A549 (cell line): ENCODE measurements around the gene CYLD. TPM values are rescaled to one million over a fixed set of nuclear protein-coding genes. Genes with fewer than 3 reads are reported as not detected.

ENCODE experiments used
- ATAC-seq, 2 experiments: fragments of 200-7000 bp in 1 of 2; fragments of >200 bp in 1 of 2; cut with Nextera tagmentation in 1 of 2; cut with Tn5 transposase in 1 of 2; 3 replicates each; pipeline versions ENCODE4 v1.8.0 to v1.9.1; 2018 to 2020; ENCODE audit warnings: mild to moderate bottlenecking in 1 of 2, moderate library complexity in 1 of 2
- CTCF ChIA-PET: fragments of 300-600 bp; sonication (Branson Sonifier 250); formaldehyde crosslinking; extraction: SDS; loops from one replicate; lab custom pipeline; 2021; ENCODE audit warnings: antibody characterized with exemption, inconsistent platforms; lab: Yijun Ruan, JAX
- POLR2A ChIA-PET: fragments of 350-600 bp; formaldehyde crosslinking; extraction: SDS; loops from one replicate; lab custom pipeline; 2021; ENCODE audit warnings: antibody characterized with exemption, inconsistent platforms; lab: Yijun Ruan, JAX
- DNase-seq, 2 experiments: peaks; one replicate each; pipeline versions ENCODE4 v3.0.0 to v3.0.0-alpha.2; 2011 to 2016; ENCODE audit warnings: low read depth in 1 of 2, low spot score in 1 of 2
- FAIRE-seq: peaks from 2 replicates; lab custom pipeline; 2011; peaks lifted over from hg19 to GRCh38; lab: Jason Lieb, UNC
- H3K27ac ChIP-seq, 2 experiments: fragments of >200 bp; sonication (Bioruptor Twin); formaldehyde crosslinking; 3 replicates each; pipeline ENCODE4 v1.5.1; 2016 to 2017
- H3K4me1 ChIP-seq: fragments of >200 bp; sonication (Bioruptor Twin); formaldehyde crosslinking; 3 replicates; pipeline ENCODE4 v1.6.1; 2016
- H3K4me2 ChIP-seq: fragments of >200 bp; sonication (Bioruptor Twin); formaldehyde crosslinking; 3 replicates; pipeline ENCODE4 v1.6.1; 2016
- H3K4me3 ChIP-seq: fragments of >200 bp; sonication (Bioruptor Twin); formaldehyde crosslinking; 3 replicates; pipeline ENCODE4 v1.5.1; 2016
- H3K9me3 ChIP-seq: fragments of >200 bp; sonication (Bioruptor Twin); formaldehyde crosslinking; 3 replicates; pipeline ENCODE4 v1.6.1; 2016
- ATOH8 ChIP-seq: fragments of 250-450 bp; sonication (Bioruptor Pico); IDR thresholded peaks from 2 replicates; pipeline ENCODE4 v1.5.0; 2020; ENCODE audit warnings: low read depth, mild to moderate bottlenecking, moderate library complexity
- CEBPB ChIP-seq, 2 experiments: fragments of >200 bp in 1 of 2; sonication (Bioruptor Twin) in 1 of 2; formaldehyde crosslinking in 1 of 2; IDR thresholded peaks; 2 replicates each; pipeline ENCODE4 v1.6.1; 2012 to 2016
- GATA3 ChIP-seq: IDR thresholded peaks from 2 replicates; pipeline ENCODE4 v1.6.1; 2012; ENCODE audit warnings: borderline replicate concordance
- HDAC2 ChIP-seq: fragments of 200-600 bp; sonication (generic); IDR thresholded peaks from 2 replicates; pipeline ENCODE4 v1.6.1; 2016
- MAZ ChIP-seq: fragments of 150-350 bp; IDR thresholded peaks from 2 replicates; pipeline ENCODE4 v1.6.1; 2014; ENCODE audit warnings: antibody characterized with exemption, low read depth, low read length, borderline replicate concordance
- MYC ChIP-seq: IDR thresholded peaks from 2 replicates; pipeline ENCODE4 v1.6.1; 2012; ENCODE audit warnings: mild to moderate bottlenecking, inconsistent platforms, low read length, improper control_type of control experiment, borderline replicate concordance
- NPAS2 ChIP-seq: fragments of 250-450 bp; sonication (Bioruptor Pico); IDR thresholded peaks from 2 replicates; pipeline ENCODE4 v1.8.0; 2022; ENCODE audit warnings: mild to moderate bottlenecking, moderate library complexity, borderline replicate concordance
- PHF8 ChIP-seq: fragments of 200-600 bp; sonication (generic); IDR thresholded peaks from 2 replicates; pipeline ENCODE4 v1.6.1; 2016; ENCODE audit warnings: low read depth, mild to moderate bottlenecking, antibody characterized with exemption, moderate library complexity, borderline replicate concordance
- POLR2A ChIP-seq: IDR thresholded peaks from 2 replicates; pipeline ENCODE4 v1.6.1; 2012; ENCODE audit warnings: mild to moderate bottlenecking, low read length
- POLR2AphosphoS2 ChIP-seq: conservative IDR thresholded peaks from 2 replicates; pipeline ENCODE4 v1.6.1; 2012; ENCODE audit warnings: low read length, improper control_type of control experiment, inconsistent platforms
- RAD21 ChIP-seq, 2 experiments: fragments of >200 bp in 1 of 2; sonication (Bioruptor Twin) in 1 of 2; formaldehyde crosslinking in 1 of 2; IDR thresholded peaks in 1 of 2; conservative IDR thresholded peaks in 1 of 2; 2 replicates in 1 of 2; 3 replicates in 1 of 2; pipeline ENCODE4 v1.6.1; 2012 to 2018; ENCODE audit warnings: inconsistent platforms in 1 of 2
- RARB ChIP-seq: fragments of 250-450 bp; sonication (Bioruptor Pico); IDR thresholded peaks from 2 replicates; pipeline ENCODE4 v1.8.0; 2021; ENCODE audit warnings: mild to moderate bottlenecking, moderate library complexity
- RFX5 ChIP-seq: fragments of 450-650 bp; IDR thresholded peaks from 2 replicates; pipeline ENCODE4 v1.7.1; 2014; ENCODE audit warnings: antibody characterized with exemption, mild to moderate bottlenecking, moderate library complexity
- RNF2 ChIP-seq: fragments of 200-600 bp; sonication (generic); IDR thresholded peaks from 2 replicates; pipeline ENCODE4 v1.6.1; 2016; ENCODE audit warnings: low read depth, mild to moderate bottlenecking, antibody characterized with exemption, moderate library complexity, borderline replicate concordance
- TP53 ChIP-seq: fragments of 250-450 bp; sonication (Bioruptor Pico); IDR thresholded peaks from 2 replicates; pipeline ENCODE4 v1.5.0; 2021; ENCODE audit warnings: mild to moderate bottlenecking, moderate library complexity
- WGBS: methylation state at CpG from one replicate; pipeline ENCODE4 v1.1.6; 2017; ENCODE audit errors: missing lambda C conversion rate; 5-methylcytosine and 5-hydroxymethylcytosine counted together
- polyA plus RNA-seq, 4 experiments: library from polyadenylated mRNA; depleted of rRNA in 3 of 4; stranded (reverse); fragments of >200 nt; fragmentation: RNase III in 1 of 4; extraction: RNeasy Plus Mini Kit Qiagen cat#74134 plus additional on column Dnase treatment in 1 of 4; gene quantifications; 2 replicates in 3 of 4; 3 replicates in 1 of 4; pipeline ENCODE4 v1.2.3, GENCODE V29; 2011 to 2017
- TF ChIP-seq, protein P1 (sequence below): fragments of >200 bp; sonication (Bioruptor Twin); formaldehyde crosslinking; IDR thresholded peaks from 3 replicates; pipeline ENCODE4 v1.5.1; 2016
- TF ChIP-seq, protein P2 (sequence below): fragments of 250-450 bp; sonication (Bioruptor Pico); IDR thresholded peaks from 2 replicates; pipeline ENCODE4 v1.5.0; 2021; ENCODE audit warnings: mild to moderate bottlenecking, moderate library complexity, borderline replicate concordance

Gene CYLD
- polyA plus RNA-seq, 2 of the 4 experiments (the other 2 are of a cell fraction), result 6.5 to 12.7 TPM

DNA sequence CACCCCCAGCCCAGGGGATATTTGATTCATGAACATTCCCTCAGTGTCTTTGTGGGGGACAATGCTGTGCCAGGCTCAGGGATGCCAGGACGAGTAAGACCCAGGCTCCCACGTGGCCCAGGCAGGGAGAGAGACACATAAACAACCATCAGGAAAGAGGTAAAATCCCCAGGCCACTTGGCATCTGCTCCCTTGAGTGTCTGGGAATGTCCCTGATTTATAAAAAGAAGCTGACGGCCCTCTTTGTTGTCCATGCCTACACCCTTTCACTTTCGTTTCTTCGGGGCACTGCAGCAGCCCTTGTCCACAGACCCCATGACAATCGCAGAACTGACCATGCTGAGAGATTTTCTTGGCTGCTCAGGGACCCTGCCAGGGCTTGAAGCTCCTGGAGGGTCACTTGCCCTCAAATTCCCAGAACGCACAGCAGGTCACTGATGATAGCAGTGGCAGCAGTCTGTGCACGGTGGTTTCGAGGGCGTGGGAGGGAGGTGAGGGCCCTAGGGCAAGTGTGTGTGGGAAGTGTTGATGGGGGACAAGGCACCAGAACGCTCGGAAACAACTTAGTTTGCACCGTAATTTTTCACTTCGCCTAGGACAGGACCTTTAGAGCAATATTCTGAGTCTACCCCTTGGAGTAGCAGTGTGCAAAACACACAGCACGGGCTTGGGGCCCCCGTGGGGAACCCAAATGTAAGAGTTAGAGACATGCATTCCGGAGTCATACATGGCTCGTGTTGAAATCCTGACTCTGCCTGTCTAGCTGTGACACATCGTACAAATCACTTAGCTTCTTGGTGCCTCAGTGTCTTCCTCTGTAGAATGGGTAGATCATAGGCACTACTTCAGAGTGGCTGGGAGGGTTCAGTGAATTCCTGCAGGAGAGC is 43.8 kb upstream of the CYLD start:
- H3K27ac ChIP-seq, result peak overlapping the region in 1 of 2 experiments; percentile 26; a peak in 1 of 6 replicates
- ChIA-PET POLR2A (no interaction called here), CTCF (interaction anchor here (0.6 to 6.3 kb wide), 5 partner anchors 26 to 755 kb away, joined by 3 to 21 read pairs (median 3); no protein-coding TSS in a partner anchor)
- no peak for TF ChIP-seq NPAS2
- TF ChIP-seq PHF8, result no peak
- TF ChIP-seq HDAC2, result no peak
- TF ChIP-seq, protein P1, sequence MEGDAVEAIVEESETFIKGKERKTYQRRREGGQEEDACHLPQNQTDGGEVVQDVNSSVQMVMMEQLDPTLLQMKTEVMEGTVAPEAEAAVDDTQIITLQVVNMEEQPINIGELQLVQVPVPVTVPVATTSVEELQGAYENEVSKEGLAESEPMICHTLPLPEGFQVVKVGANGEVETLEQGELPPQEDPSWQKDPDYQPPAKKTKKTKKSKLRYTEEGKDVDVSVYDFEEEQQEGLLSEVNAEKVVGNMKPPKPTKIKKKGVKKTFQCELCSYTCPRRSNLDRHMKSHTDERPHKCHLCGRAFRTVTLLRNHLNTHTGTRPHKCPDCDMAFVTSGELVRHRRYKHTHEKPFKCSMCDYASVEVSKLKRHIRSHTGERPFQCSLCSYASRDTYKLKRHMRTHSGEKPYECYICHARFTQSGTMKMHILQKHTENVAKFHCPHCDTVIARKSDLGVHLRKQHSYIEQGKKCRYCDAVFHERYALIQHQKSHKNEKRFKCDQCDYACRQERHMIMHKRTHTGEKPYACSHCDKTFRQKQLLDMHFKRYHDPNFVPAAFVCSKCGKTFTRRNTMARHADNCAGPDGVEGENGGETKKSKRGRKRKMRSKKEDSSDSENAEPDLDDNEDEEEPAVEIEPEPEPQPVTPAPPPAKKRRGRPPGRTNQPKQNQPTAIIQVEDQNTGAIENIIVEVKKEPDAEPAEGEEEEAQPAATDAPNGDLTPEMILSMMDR, result no peak
- TF ChIP-seq MAZ, result no peak
- TF ChIP-seq CEBPB (IDR thresholded peaks at IDR 0.05), result no peak
- no peak for TF ChIP-seq ATOH8 (CRISPR knock-in tag)
- no peak for TF ChIP-seq MYC
- no peak for TF ChIP-seq POLR2AphosphoS2
- peak overlapping the region; percentile 46 for H3K4me2 ChIP-seq
- DNase-seq (no peak), FAIRE-seq (no peak), ATAC-seq (peak in 1 of 2 experiments; percentile 22; a peak in 2 of 6 replicates)
- 0 out of 3 replicates have a peak, but pooled peaks cover 5% of the 10 kb centered on the region for H3K4me1 ChIP-seq
- no peaks in the 10 kb centered on the region for H3K9me3 ChIP-seq
- 51% methylated on average over 19 of the region's 19 CpGs for WGBS
- H3K4me3 ChIP-seq, result no peak overlapping the region

GRCh38 chr16:50699326-50700159 is 42.3 kb upstream of the CYLD start:
- Histone ChIP-seq H3K9me3 (peaks cover 13% of the 10 kb centered on the region), H3K4me3 (no peak overlapping the region), H3K27ac (no peak overlapping the region), H3K4me2 (no peak overlapping the region), H3K4me1 (0 out of 3 replicates have a peak, but pooled peaks cover 5% of the 10 kb centered on the region)
- TF ChIP-seq TP53 (CRISPR knock-in tag), result no peak
- FAIRE-seq, result no peak
- ATAC-seq, result peak in 1 of 2 experiments; percentile 49; a peak in 4 of 6 replicates
- 75% methylated on average over 10 of the region's 19 CpGs for WGBS
- CTCF ChIA-PET, result interaction anchor here (0.9 to 6.3 kb wide), 2 partner anchors 8 to 34 kb away, joined by 4 to 21 read pairs; no protein-coding TSS in a partner anchor
- POLR2A ChIA-PET, result no interaction called here
- peak in 1 of 2 experiments; percentile 19 for DNase-seq

DNA sequence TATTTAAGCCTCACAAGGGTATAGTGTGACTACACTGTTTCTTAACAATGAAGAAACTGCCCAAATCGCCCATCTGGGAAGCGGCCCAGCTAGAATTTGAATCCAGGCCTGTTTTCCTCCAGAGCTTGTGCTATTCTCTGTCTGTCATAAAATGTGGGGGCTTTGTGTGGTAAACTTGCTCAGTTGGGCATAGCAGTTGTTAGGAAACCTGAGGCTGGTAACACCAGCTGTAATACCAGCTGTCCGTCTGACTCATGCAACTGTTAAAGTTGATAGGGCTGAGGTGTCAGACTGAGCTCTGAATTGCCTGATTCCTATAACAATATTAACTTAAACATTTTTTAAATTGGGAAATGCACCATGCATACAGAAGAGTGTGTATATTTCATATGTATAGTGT is 39.2 kb upstream of the CYLD start:
- DNase-seq (no peak), FAIRE-seq (no peak), ATAC-seq (no peak)
- Histone ChIP-seq H3K4me3 (no peak overlapping the region), H3K9me3 (peaks cover 24% of the 10 kb centered on the region), H3K27ac (no peak overlapping the region), H3K4me2 (no peak overlapping the region), H3K4me1 (no peaks in the 10 kb centered on the region)
- 37% methylated on average over 3 of the region's 3 CpGs for WGBS
- TF ChIP-seq, protein P2, sequence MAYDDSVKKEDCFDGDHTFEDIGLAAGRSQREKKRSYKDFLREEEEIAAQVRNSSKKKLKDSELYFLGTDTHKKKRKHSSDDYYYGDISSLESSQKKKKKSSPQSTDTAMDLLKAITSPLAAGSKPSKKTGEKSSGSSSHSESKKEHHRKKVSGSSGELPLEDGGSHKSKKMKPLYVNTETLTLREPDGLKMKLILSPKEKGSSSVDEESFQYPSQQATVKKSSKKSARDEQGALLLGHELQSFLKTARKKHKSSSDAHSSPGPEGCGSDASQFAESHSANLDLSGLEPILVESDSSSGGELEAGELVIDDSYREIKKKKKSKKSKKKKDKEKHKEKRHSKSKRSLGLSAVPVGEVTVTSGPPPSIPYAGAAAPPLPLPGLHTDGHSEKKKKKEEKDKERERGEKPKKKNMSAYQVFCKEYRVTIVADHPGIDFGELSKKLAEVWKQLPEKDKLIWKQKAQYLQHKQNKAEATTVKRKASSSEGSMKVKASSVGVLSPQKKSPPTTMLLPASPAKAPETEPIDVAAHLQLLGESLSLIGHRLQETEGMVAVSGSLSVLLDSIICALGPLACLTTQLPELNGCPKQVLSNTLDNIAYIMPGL (CRISPR knock-in tag), result no peak
- TF ChIP-seq RFX5 (no peak), RNF2 (no peak), RAD21 (conservative IDR thresholded peaks at IDR 0.05 in 1 of 2, IDR thresholded peaks at IDR 0.05 in 1 of 2) (no peak), GATA3 (no peak), RARB (no peak), POLR2A (no peak)
- TF ChIP-seq, protein P1, result no peak
- CTCF ChIA-PET, result interaction anchor here (1.0 kb wide), 1 partner anchor 39 kb away, joined by 3 read pairs; no protein-coding TSS in a partner anchor
- POLR2A ChIA-PET, result no interaction called here
